ENCODE results near the gene SLC44A3. TPM values are rescaled to one million over a fixed set of nuclear protein-coding genes. Genes with fewer than 3 reads are reported as not detected.

SLC44A3 gene
- total and polyA plus RNA-seq, 9 of the 15 experiments (the other 6 are each of a cell fraction or from before 2014, with no cell fraction given): not detected

DNA sequence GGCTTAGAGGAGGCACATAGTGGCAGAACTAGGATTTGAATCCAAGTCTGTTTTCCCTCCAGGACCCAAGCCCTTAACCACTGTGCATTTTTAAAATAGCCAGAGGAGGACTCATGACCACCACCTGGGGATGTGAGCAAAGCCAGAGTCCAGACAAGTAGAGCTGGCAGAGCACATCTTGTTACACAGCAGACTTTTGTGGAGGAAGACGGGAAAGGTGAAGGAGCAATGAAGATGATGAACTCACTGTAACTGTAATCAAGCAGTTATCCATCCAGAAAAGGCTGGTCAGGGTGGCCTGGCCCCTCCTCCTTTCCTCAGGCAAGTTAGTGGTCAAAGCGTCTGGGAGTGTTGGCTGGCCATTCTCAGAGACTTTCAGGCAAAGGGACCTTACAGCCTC lies 50.9 kb downstream of the SLC44A3 start:
- DNase-seq (ENCODE audit: extremely low read depth in 1 of 4, low spot score in 3 of 4) (no peak), FAIRE-seq (no peak), ATAC-seq (no peak)
- no peak overlapping the region for H2AFZ ChIP-seq (ENCODE audit: low read depth, low read length)
- no peaks in the 10 kb centered on the region for H3K9me3 ChIP-seq (replicated peaks; ENCODE audit: control insufficient read depth, insufficient read depth, low read depth, low read length)
- H3K4me2 ChIP-seq (ENCODE audit: insufficient read depth, low read length): no peak overlapping the region
- BruUV-seq (replicated peaks): no TSS peak
- H3K27me3 ChIP-seq (ENCODE audit: control insufficient read depth in 2 of 2, insufficient read depth in 2 of 2, low read length in 2 of 2): peaks cover 14 to 30% of the 10 kb centered on the region in 2 experiments
- 0% methylated on average over 2 of the region's 2 CpGs for WGBS (ENCODE audit: insufficient coverage, low coverage, missing lambda C conversion rate)
- H3K9ac ChIP-seq (ENCODE audit: insufficient read depth in 1 of 2, low read depth in 2 of 2, low read length in 2 of 2): no peak overlapping the region
- H3K79me2 ChIP-seq (ENCODE audit: control insufficient read depth, insufficient read depth, low read length): no peaks in the 10 kb centered on the region
- no peak overlapping the region for H3K4me3 ChIP-seq
- ChIA-PET CTCF (ENCODE audit: low intra/inter-chr PET ratio) (interaction anchor here (0.6 kb wide), 1 partner anchor 233 kb away, joined by 3 read pairs; no protein-coding TSS in a partner anchor), POLR2A (interaction anchor here (0.5 to 1.1 kb wide), 3 partner anchors 28 to 998 kb away, joined by 3 read pairs; no protein-coding TSS in a partner anchor)
- H3K4me1 ChIP-seq (replicated peaks in 1 of 2; ENCODE audit: control insufficient read depth in 2 of 2, insufficient read depth in 2 of 2, low read length in 2 of 2): no peaks in the 10 kb centered on the region
- H4K20me1 ChIP-seq (replicated peaks; ENCODE audit: control insufficient read depth, insufficient read depth, low read length): no peaks in the 10 kb centered on the region
- H3K27ac ChIP-seq (ENCODE audit: extremely low read depth, low read depth, low read length): no peak overlapping the region
- TF ChIP-seq CREM (IDR thresholded peaks at IDR 0.05; ENCODE audit: low read depth) (no peak), NONO (IDR thresholded peaks at IDR 0.05; ENCODE audit: low read depth in 2 of 2, low read length in 1 of 2) (no peak), ASH1L (IDR thresholded peaks at IDR 0.05; ENCODE audit: borderline replicate concordance, low read depth, partially characterized antibody) (no peak), GABPA (tag; conservative IDR thresholded peaks at IDR 0.05; ENCODE audit: low read depth) (no peak), MBD1 (CRISPR knock-in tag; IDR thresholded peaks at IDR 0.05) (no peak), ZSCAN32 (CRISPR knock-in tag; IDR thresholded peaks at IDR 0.05) (no peak), CAMTA2 (CRISPR knock-in tag; conservative IDR thresholded peaks at IDR 0.05) (no peak), ZNF644 (tag; IDR thresholded peaks at IDR 0.05; ENCODE audit: low read depth) (no peak), BRD9 (IDR thresholded peaks at IDR 0.05; ENCODE audit: low read depth, partially characterized antibody) (no peak), RBM39 (optimal IDR thresholded peaks at IDR 0.05; ENCODE audit: low read depth, low read length) (no peak), XRCC3 (IDR thresholded peaks at IDR 0.05) (no peak), SIRT6 (IDR thresholded peaks at IDR 0.05; ENCODE audit: low read depth, low read length) (no peak), SMAD2 (IDR thresholded peaks at IDR 0.05; ENCODE audit: low read depth, low read length) (no peak), NFATC3 (IDR thresholded peaks at IDR 0.05) (no peak), ZNF584 (CRISPR knock-in tag; IDR thresholded peaks at IDR 0.05; ENCODE audit: low read depth) (no peak)
- TF ChIP-seq, protein P1, sequence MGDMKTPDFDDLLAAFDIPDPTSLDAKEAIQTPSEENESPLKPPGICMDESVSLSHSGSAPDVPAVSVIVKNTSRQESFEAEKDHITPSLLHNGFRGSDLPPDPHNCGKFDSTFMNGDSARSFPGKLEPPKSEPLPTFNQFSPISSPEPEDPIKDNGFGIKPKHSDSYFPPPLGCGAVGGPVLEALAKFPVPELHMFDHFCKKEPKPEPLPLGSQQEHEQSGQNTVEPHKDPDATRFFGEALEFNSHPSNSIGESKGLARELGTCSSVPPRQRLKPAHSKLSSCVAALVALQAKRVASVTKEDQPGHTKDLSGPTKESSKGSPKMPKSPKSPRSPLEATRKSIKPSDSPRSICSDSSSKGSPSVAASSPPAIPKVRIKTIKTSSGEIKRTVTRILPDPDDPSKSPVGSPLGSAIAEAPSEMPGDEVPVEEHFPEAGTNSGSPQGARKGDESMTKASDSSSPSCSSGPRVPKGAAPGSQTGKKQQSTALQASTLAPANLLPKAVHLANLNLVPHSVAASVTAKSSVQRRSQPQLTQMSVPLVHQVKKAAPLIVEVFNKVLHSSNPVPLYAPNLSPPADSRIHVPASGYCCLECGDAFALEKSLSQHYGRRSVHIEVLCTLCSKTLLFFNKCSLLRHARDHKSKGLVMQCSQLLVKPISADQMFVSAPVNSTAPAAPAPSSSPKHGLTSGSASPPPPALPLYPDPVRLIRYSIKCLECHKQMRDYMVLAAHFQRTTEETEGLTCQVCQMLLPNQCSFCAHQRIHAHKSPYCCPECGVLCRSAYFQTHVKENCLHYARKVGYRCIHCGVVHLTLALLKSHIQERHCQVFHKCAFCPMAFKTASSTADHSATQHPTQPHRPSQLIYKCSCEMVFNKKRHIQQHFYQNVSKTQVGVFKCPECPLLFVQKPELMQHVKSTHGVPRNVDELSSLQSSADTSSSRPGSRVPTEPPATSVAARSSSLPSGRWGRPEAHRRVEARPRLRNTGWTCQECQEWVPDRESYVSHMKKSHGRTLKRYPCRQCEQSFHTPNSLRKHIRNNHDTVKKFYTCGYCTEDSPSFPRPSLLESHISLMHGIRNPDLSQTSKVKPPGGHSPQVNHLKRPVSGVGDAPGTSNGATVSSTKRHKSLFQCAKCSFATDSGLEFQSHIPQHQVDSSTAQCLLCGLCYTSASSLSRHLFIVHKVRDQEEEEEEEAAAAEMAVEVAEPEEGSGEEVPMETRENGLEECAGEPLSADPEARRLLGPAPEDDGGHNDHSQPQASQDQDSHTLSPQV (IDR thresholded peaks at IDR 0.05): no peak
- TF ChIP-seq, protein P2, sequence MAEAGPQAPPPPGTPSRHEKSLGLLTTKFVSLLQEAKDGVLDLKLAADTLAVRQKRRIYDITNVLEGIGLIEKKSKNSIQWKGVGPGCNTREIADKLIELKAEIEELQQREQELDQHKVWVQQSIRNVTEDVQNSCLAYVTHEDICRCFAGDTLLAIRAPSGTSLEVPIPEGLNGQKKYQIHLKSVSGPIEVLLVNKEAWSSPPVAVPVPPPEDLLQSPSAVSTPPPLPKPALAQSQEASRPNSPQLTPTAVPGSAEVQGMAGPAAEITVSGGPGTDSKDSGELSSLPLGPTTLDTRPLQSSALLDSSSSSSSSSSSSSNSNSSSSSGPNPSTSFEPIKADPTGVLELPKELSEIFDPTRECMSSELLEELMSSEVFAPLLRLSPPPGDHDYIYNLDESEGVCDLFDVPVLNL (CRISPR knock-in tag; IDR thresholded peaks at IDR 0.05; ENCODE audit: low read depth): no peak
- H3K9me1 ChIP-seq (ENCODE audit: control insufficient read depth, insufficient read depth, low read length): no peaks in the 10 kb centered on the region
- in situ Hi-C loops (cut with MboI) (no loop called here), intact Hi-C loops (cut with micrococcal nuclease) (no loop called here)
- no peaks in the 10 kb centered on the region for H3K36me3 ChIP-seq (ENCODE audit: control insufficient read depth, insufficient read depth, low read length)

All from K562 (cell line).